Calu3 (cell line): ENCODE data around the gene NGEF. TPM values are rescaled to one million over a fixed set of nuclear protein-coding genes. Genes with fewer than 3 reads are reported as not detected.
A peak's percentile ranks its signal among the peaks of the same experiment; 100 is the strongest.

Source experiments
- BruUV-seq: library from RNA; stranded (reverse); fragments of 400-500 nt; replicated peaks from 2 replicates; lab custom pipeline; 2021; lab: Mats Ljungman, UMichigan
- CTCF ChIA-PET: fragments of 300-600 bp; sonication (Branson Sonifier 250); formaldehyde crosslinking; loops from one replicate; lab custom pipeline; 2022; ENCODE audit warnings: antibody characterized with exemption; lab: Charles Lee
- DNase-seq: peaks from one replicate; pipeline ENCODE4 v3.0.0; 2022
- H3K27ac Mint-ChIP-seq: one replicate; pipeline ENCODE4 v1.8.0; 2022; ENCODE audit warnings: mixed read lengths; ENCODE audit not compliant: unreplicated experiment
- H3K27me3 Mint-ChIP-seq: one replicate; pipeline ENCODE4 v1.8.0; 2022; ENCODE audit warnings: mixed read lengths; ENCODE audit not compliant: unreplicated experiment
- H3K36me3 Mint-ChIP-seq: one replicate; pipeline ENCODE4 v1.8.0; 2022; ENCODE audit warnings: mild to moderate bottlenecking, moderate library complexity, mixed read lengths; ENCODE audit not compliant: insufficient read depth, unreplicated experiment
- H3K4me1 Mint-ChIP-seq: one replicate; pipeline ENCODE4 v1.8.0; 2022; ENCODE audit warnings: mild to moderate bottlenecking, low read depth, mixed read lengths; ENCODE audit not compliant: unreplicated experiment
- H3K4me3 Mint-ChIP-seq: one replicate; pipeline ENCODE4 v1.8.0; 2022; ENCODE audit warnings: mild to moderate bottlenecking, low read depth, moderate library complexity, mixed read lengths; ENCODE audit not compliant: unreplicated experiment
- H3K9me3 Mint-ChIP-seq: one replicate; pipeline ENCODE4 v1.8.0; 2022; ENCODE audit warnings: low read depth, mixed read lengths; ENCODE audit not compliant: unreplicated experiment
- intact Hi-C: fragments of 100-400 bp; cut with micrococcal nuclease; formaldehyde crosslinking; loops from one replicate; pipeline ENCODE4 v1.10.0; 2022; ENCODE audit not compliant: unreplicated experiment
- total RNA-seq: library from RNA; stranded (reverse); gene quantifications from 2 replicates; pipeline ENCODE4 v1.2.3, GENCODE V29; 2022
- TF ChIP-seq, protein P1 (sequence below): fragments of 200-600 bp; IDR thresholded peaks from one replicate; pipeline ENCODE4 v1.8.0; 2022; ENCODE audit warnings: antibody characterized with exemption; ENCODE audit not compliant: unreplicated experiment

NGEF gene
- total RNA-seq, 1 experiment from 2014 or later = 1.7 TPM

DNA sequence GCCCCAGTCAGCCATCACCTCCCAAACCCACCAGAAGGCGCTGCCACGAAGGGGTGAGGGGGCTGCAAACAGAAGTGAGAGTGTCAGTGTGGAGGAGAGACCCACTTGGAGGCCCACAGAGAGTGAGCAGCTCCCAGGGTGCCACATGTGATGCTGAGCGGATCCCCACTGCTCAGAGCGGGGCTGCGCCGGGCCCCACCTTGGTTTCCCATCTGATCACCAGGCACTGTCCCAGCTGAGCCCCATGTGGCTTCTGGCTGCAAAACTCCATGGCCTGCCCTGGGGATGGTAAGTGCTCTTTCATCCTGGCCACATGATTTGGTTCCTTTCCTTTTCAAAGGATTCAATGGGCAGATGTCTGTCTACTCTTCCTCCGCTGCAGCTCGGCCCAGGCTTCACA lies 119.2 kb downstream of the NGEF start:
- intact Hi-C loops = no loop called here
- H3K27ac Mint-ChIP-seq = no peak overlapping the region
- BruUV-seq = no TSS peak
- CTCF ChIA-PET = no interaction called here
- H3K9me3 Mint-ChIP-seq = no peaks in the 10 kb centered on the region
- H3K27me3 Mint-ChIP-seq = no peaks in the 10 kb centered on the region
- peaks cover 10% of the 10 kb centered on the region for H3K4me1 Mint-ChIP-seq
- H3K4me3 Mint-ChIP-seq = no peak overlapping the region
- TF ChIP-seq, protein P1, sequence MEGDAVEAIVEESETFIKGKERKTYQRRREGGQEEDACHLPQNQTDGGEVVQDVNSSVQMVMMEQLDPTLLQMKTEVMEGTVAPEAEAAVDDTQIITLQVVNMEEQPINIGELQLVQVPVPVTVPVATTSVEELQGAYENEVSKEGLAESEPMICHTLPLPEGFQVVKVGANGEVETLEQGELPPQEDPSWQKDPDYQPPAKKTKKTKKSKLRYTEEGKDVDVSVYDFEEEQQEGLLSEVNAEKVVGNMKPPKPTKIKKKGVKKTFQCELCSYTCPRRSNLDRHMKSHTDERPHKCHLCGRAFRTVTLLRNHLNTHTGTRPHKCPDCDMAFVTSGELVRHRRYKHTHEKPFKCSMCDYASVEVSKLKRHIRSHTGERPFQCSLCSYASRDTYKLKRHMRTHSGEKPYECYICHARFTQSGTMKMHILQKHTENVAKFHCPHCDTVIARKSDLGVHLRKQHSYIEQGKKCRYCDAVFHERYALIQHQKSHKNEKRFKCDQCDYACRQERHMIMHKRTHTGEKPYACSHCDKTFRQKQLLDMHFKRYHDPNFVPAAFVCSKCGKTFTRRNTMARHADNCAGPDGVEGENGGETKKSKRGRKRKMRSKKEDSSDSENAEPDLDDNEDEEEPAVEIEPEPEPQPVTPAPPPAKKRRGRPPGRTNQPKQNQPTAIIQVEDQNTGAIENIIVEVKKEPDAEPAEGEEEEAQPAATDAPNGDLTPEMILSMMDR = no peak
- H3K36me3 Mint-ChIP-seq = peaks cover 7% of the 10 kb centered on the region
- DNase-seq = no peak

- TF ChIP-seq, protein P1 = no peak
- Mint-ChIP-seq H3K4me3 (no peak overlapping the region), H3K4me1 (peaks cover 10% of the 10 kb centered on the region), H3K36me3 (peaks cover 7% of the 10 kb centered on the region), H3K9me3 (no peaks in the 10 kb centered on the region), H3K27me3 (no peaks in the 10 kb centered on the region), H3K27ac (no peak overlapping the region)
- intact Hi-C loops = no loop called here
- CTCF ChIA-PET = no interaction called here
- no peak for DNase-seq
- BruUV-seq = no TSS peak
Observed at GRCh38 chr2:232892843-232893242, 120.2 kb downstream of the NGEF start.

- DNase-seq = no peak
- peak overlapping the region; percentile 24 for H3K27ac Mint-ChIP-seq
- H3K4me1 Mint-ChIP-seq = peaks cover 10% of the 10 kb centered on the region
- BruUV-seq = no TSS peak
- intact Hi-C loops = no loop called here
- no peaks in the 10 kb centered on the region for H3K9me3 Mint-ChIP-seq
- H3K27me3 Mint-ChIP-seq = no peaks in the 10 kb centered on the region
- no peak overlapping the region for H3K4me3 Mint-ChIP-seq
- TF ChIP-seq, protein P1 = no peak
- peaks cover 7% of the 10 kb centered on the region for H3K36me3 Mint-ChIP-seq
- CTCF ChIA-PET = no interaction called here
Observed at GRCh38 chr2:232892221-232892620, 120.8 kb downstream of the NGEF start.

DNA sequence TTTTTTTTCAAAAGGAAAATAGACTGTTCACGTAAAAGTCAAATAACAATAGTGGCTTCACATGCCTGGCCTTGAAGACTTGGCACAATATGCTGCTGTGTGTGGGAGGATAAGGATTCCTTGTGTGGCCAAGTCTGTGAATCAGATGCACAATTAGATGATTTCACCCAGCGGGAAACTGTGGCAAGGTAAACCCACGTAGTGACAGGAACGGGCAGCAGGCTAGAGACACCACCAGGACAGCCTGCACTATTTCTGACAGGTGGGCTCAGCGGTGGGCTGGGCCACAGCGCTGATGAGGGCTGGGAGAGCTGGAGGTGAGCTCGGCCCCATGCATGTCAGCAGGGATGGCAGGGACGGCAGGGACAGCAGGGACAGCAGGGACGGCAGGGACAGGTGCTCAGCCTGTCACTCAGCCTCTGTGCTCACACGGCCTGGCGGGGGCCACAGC lies 121.4 kb downstream of the NGEF start:
- H3K27me3 Mint-ChIP-seq = no peaks in the 10 kb centered on the region
- H3K27ac Mint-ChIP-seq = peak overlapping the region; percentile 24
- peaks cover 7% of the 10 kb centered on the region for H3K36me3 Mint-ChIP-seq
- TF ChIP-seq, protein P1 = no peak
- BruUV-seq = no TSS peak
- no peaks in the 10 kb centered on the region for H3K9me3 Mint-ChIP-seq
- peaks cover 10% of the 10 kb centered on the region for H3K4me1 Mint-ChIP-seq
- H3K4me3 Mint-ChIP-seq = no peak overlapping the region
- DNase-seq = no peak
- intact Hi-C loops = no loop called here
- CTCF ChIA-PET = no interaction called here
